IPS-NIHi7 (cell line): ENCODE results near the gene GALNT17.

Experiments used
- DNase-seq: peaks from one replicate; pipeline ENCODE4 v3.0.0; 2012; ENCODE audit warnings: mixed read lengths; ENCODE audit errors: extremely low spot score

Gene GALNT17

GRCh38 chr7:71386152-71386785 is 254.3 kb downstream of the GALNT17 start:
- no peak for DNase-seq

GRCh38 chr7:71388181-71388580 is 256.2 kb downstream of the GALNT17 start:
- DNase-seq: no peak

- peak; percentile 33 for DNase-seq
These were observed 258.0 kb downstream of the GALNT17 start for GRCh38 chr7:71389976-71390375.

- no peak for DNase-seq
These were observed 261.7 kb downstream of the GALNT17 start for GRCh38 chr7:71393661-71394060.

- DNase-seq: no peak
These were observed 270.7 kb downstream of the GALNT17 start for GRCh38 chr7:71402684-71403083.

GRCh38 chr7:71403202-71403946 is 271.4 kb downstream of the GALNT17 start:
- DNase-seq: no peak

GRCh38 chr7:71404726-71405345 is 272.9 kb downstream of the GALNT17 start:
- DNase-seq: no peak

- DNase-seq: no peak
These were observed 276.3 kb downstream of the GALNT17 start for GRCh38 chr7:71408271-71408670.

- no peak for DNase-seq
These were observed 277.7 kb downstream of the GALNT17 start for GRCh38 chr7:71409550-71410157.

GRCh38 chr7:71411475-71411874 is 279.5 kb downstream of the GALNT17 start:
- no peak for DNase-seq

GRCh38 chr7:71414490-71414889 is 282.5 kb downstream of the GALNT17 start:
- DNase-seq: no peak

GRCh38 chr7:71419546-71420337 is 287.8 kb downstream of the GALNT17 start:
- DNase-seq: no peak

- DNase-seq: no peak
These were observed 290.2 kb downstream of the GALNT17 start for GRCh38 chr7:71422104-71422503.

GRCh38 chr7:71424166-71425035 is 292.5 kb downstream of the GALNT17 start:
- no peak for DNase-seq

GRCh38 chr7:71429083-71429482 is 297.1 kb downstream of the GALNT17 start:
- no peak for DNase-seq

GRCh38 chr7:71430246-71430645 is 298.3 kb downstream of the GALNT17 start:
- no peak for DNase-seq

GRCh38 chr7:71439321-71439720 is 307.4 kb downstream of the GALNT17 start:
- no peak for DNase-seq

GRCh38 chr7:71442492-71443190 is 310.7 kb downstream of the GALNT17 start:
- DNase-seq: no peak

- no peak for DNase-seq
These were observed 311.2 kb downstream of the GALNT17 start for GRCh38 chr7:71443191-71443530.

GRCh38 chr7:71444130-71444529 is 312.2 kb downstream of the GALNT17 start:
- no peak for DNase-seq
